Ovary (tissue), 9 donors: ENCODE results near the gene QSOX1. TPM values are rescaled to one million over a fixed set of nuclear protein-coding genes. Genes with fewer than 3 reads are reported as not detected.

Source experiments
- DNase-seq, 5 donors: peaks; one replicate each; pipeline ENCODE4 v3.0.0-alpha.2; 2019 to 2020
- H3K27ac ChIP-seq, 2 donors: fragments of 200-600 bp; one replicate each; pipeline versions ENCODE4 v1.5.1 to v1.8.0; 2019 to 2022
- H3K27me3 ChIP-seq: fragments of 200-600 bp; one replicate; pipeline ENCODE4 v1.8.0; 2022
- H3K36me3 ChIP-seq: fragments of 200-600 bp; sonication (generic); one replicate; pipeline ENCODE4 v1.5.1; 2019
- H3K4me1 ChIP-seq: one replicate; pipeline ENCODE4 v1.8.1; 2013; ENCODE audit warnings: mild to moderate bottlenecking, moderate library complexity; ENCODE audit not compliant: insufficient read depth
- H3K4me3 ChIP-seq: fragments of 200-600 bp; sonication (generic); one replicate; pipeline ENCODE4 v1.5.1; 2017
- H3K9me3 ChIP-seq, 2 donors: fragments of 200-600 bp in 1 of 2; sonication (generic) in 1 of 2; one replicate each; pipeline versions ENCODE4 v1.5.1 to v1.8.1; 2013 to 2019; ENCODE audit warnings: mild to moderate bottlenecking in 1 of 2, moderate library complexity in 1 of 2
- EP300 ChIP-seq: sonication (generic); formaldehyde crosslinking; IDR thresholded peaks from one replicate; pipeline ENCODE4 v1.6.1; 2017; ENCODE audit warnings: antibody characterized with exemption
- POLR2A ChIP-seq: fragments of 450-650 bp; IDR thresholded peaks from one replicate; pipeline ENCODE4 v1.6.1; 2017; ENCODE audit warnings: antibody characterized with exemption, mild to moderate bottlenecking, moderate library complexity
- WGBS, 3 donors: extraction: QIAGEN DNeasy Blood & Tissue Kit in 1 of 3; methylation state at CpG; one replicate each; pipeline versions ENCODE4 v1.1.5 to v1.1.7; 2013 to 2017; 5-methylcytosine and 5-hydroxymethylcytosine counted together
- intact Hi-C, 4 donors: fragments of 100-400 bp; cut with DNase I; formaldehyde crosslinking; loops; one replicate each; pipeline versions ENCODE4 v1.11.0 to v1.15.1; 2022 to 2023
- polyA plus RNA-seq, 2 donors: library from polyadenylated mRNA; stranded (reverse); fragments of 200-250 nt in 1 of 2; fragments of 350-450 nt in 1 of 2; fragmentation: Illumina TruSeq in 1 of 2; extraction: RNeasy Lipid Tissue Mini Kit (QIAGEN cat#74804) in 1 of 2; gene quantifications; one replicate each; pipeline ENCODE4 v1.2.3, GENCODE V29; 2013 to 2014
- total RNA-seq, 7 donors: library from RNA; depleted of rRNA in 2 of 7; stranded (reverse); fragments of >200 nt in 2 of 7; fragmentation: NEBNext Ultra II Directional in 3 of 7; extraction: Animal tissue kit (Norgen Biotek cat#: 25700) in 3 of 7; gene quantifications; one replicate each; pipeline versions ENCODE4 v1.1.0 to v1.2.4, GENCODE V29; 2016 to 2023
- TF ChIP-seq, protein P1 (sequence below), 3 donors: fragments of 450-650 bp in 2 of 3; fragments of 200-600 bp in 1 of 3; IDR thresholded peaks; one replicate each; pipeline versions ENCODE4 v1.5.1 to v1.8.0; 2016 to 2022; ENCODE audit warnings: antibody characterized with exemption in 3 of 3, mild to moderate bottlenecking in 1 of 3
- donor health status: DM: no; HTN: no; CAD: no; lungs with moderate emphysema.
- donor health status: DM: no; HTN: no; CAD: no.
- donor health status: Bipolar disorder and iron deficiency.
- donor health status: DM: yes; HTN: yes; CAD: no.
- donor health status: DM: no; HTN: no; CAD: no.
- donor health status: DM: yes; HTN: yes; CAD: no.

Gene QSOX1
- total and polyA plus RNA-seq, 9 donors = 57.8 to 475 (median 155) TPM

DNA sequence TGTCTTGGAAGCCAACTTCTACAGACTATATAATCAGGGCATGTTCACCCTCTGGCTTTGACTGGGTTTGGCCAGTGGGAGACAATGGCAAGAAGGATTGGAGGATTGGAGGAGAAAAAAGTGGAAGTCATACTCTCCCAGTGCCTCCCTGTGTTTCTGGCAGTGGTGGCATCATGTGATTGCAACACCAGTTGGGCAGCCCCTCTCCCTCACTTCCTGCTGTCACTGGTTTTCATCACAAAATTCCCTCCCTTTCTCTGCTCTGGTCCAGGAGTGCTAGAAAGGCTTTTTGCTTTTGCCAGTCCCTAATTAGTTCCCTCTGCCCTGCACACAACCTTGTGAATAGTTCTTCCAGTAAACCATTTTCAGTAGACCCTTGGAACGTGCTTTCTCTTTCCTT lies 3.7 kb upstream of the QSOX1 start:
- no peak for DNase-seq
- TF ChIP-seq EP300 (no peak), POLR2A (no peak)
- TF ChIP-seq, protein P1, sequence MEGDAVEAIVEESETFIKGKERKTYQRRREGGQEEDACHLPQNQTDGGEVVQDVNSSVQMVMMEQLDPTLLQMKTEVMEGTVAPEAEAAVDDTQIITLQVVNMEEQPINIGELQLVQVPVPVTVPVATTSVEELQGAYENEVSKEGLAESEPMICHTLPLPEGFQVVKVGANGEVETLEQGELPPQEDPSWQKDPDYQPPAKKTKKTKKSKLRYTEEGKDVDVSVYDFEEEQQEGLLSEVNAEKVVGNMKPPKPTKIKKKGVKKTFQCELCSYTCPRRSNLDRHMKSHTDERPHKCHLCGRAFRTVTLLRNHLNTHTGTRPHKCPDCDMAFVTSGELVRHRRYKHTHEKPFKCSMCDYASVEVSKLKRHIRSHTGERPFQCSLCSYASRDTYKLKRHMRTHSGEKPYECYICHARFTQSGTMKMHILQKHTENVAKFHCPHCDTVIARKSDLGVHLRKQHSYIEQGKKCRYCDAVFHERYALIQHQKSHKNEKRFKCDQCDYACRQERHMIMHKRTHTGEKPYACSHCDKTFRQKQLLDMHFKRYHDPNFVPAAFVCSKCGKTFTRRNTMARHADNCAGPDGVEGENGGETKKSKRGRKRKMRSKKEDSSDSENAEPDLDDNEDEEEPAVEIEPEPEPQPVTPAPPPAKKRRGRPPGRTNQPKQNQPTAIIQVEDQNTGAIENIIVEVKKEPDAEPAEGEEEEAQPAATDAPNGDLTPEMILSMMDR (IDR thresholded peaks at IDR 0.05) = no peak
- WGBS, 3 donors = 2 to 28% (median 9%) methylated on average over 1 of the region's 1 CpG
- intact Hi-C loops = loop anchor here in 1 of 4 donors (5.0 kb wide), 1 partner anchor 269 kb away; the partner anchor contains the start of gene TOR1AIP1
- Histone ChIP-seq H3K27ac (no peak overlapping the region), H3K36me3 (no peaks in the 10 kb centered on the region), H3K4me1 (peaks cover 3% of the 10 kb centered on the region), H3K4me3 (no peak overlapping the region), H3K27me3 (no peaks in the 10 kb centered on the region), H3K9me3 (no peaks in the 10 kb centered on the region)

DNA sequence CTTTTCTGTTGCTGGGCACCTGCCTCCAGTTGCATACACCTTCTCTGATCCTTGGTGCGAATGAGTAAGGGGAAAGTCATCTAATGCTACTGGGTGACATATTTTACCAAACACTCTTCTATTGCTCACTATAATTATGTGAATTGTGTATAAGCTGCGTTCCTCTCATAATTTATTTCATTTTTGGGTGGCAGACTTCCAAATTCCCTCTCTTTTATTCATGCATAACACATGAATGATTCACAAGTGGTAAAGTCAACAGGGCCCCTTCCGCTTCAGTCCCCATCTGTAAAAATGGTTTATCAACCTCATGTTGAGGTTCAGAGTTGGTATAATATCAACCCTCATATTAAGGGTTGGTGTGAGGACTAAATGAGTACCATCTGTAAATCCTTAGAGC lies 3.2 kb upstream of the QSOX1 start:
- no peak overlapping the region for H3K27ac ChIP-seq

DNA sequence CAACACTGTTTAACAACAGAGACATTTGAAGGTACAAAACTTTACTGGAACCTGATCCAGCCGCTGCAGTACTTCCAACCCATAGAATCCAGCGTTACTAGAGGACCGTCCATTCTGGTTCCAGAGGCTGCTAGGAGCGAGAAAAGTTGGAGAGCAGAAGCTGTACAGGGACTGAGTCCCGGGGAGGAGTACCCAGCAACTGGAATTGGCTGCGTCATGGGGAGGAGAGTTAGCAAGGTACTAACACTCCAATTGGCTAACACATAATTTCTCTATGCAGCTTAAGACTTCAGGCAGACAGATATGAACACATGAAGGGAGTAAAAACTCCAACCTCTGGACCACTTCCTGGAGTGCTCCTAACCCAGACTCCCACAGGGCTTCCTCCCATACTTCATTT lies 2.1 kb upstream of the QSOX1 start:
- DNase-seq = no peak
- TF ChIP-seq, protein P1 (IDR thresholded peaks at IDR 0.05) = no peak
- no peak for TF ChIP-seq EP300
- no peak for TF ChIP-seq POLR2A
- intact Hi-C loops = loop anchor here in 1 of 4 donors (5.0 kb wide), 1 partner anchor 270 kb away; the partner anchor contains the start of gene TOR1AIP1
- no peaks in the 10 kb centered on the region for H3K36me3 ChIP-seq
- 79 to 94% (median 86%) methylated on average over 6 of the region's 6 CpGs for WGBS, 3 donors
- peaks cover 14% of the 10 kb centered on the region for H3K4me1 ChIP-seq
- H3K4me3 ChIP-seq = no peak overlapping the region
- no peak overlapping the region for H3K27ac ChIP-seq
- no peaks in the 10 kb centered on the region for H3K27me3 ChIP-seq
- H3K9me3 ChIP-seq = no peaks in the 10 kb centered on the region

More for the DNA sequence above, 3.2 kb upstream of the QSOX1 start:
- Histone ChIP-seq H3K36me3 (no peaks in the 10 kb centered on the region), H3K4me3 (no peak overlapping the region), H3K9me3 (no peaks in the 10 kb centered on the region), H3K4me1 (peaks cover 6% of the 10 kb centered on the region), H3K27me3 (no peaks in the 10 kb centered on the region)
- TF ChIP-seq POLR2A = no peak
- TF ChIP-seq, protein P1 (IDR thresholded peaks at IDR 0.05) = no peak
- TF ChIP-seq EP300 = no peak
- no peak for DNase-seq
- WGBS, 3 donors = 61 to 67% (median 61%) methylated on average over 3 of the region's 3 CpGs
- intact Hi-C loops = loop anchor here in 1 of 4 donors (5.0 kb wide), 1 partner anchor 269 kb away; the partner anchor contains the start of gene TOR1AIP1

DNA sequence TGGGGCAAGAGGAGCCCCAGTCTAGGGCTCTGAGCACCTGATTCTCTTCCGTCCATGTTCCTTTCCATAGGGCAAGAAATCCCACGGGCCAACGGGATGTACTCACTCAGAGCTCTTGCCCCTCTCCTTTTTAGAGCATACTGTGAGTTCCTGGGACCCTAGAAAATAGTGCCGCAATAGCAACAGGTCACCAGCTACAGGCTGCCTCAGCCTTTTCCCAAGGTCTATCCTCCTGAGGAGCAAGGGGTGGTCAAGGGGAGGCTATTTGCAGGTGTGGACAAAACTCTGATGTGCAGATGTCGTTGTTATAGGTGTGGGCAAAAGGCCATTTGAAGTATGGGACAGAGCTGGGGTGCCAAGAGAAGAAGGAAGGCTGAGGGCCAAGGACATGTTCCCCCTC lies 1.6 kb upstream of the QSOX1 start:
- 86 to 88% (median 87%) methylated on average over 5 of the region's 5 CpGs for WGBS, 3 donors
- Histone ChIP-seq H3K9me3 (no peaks in the 10 kb centered on the region), H3K27me3 (no peaks in the 10 kb centered on the region), H3K4me3 (no peak overlapping the region), H3K36me3 (no peaks in the 10 kb centered on the region), H3K27ac (no peak overlapping the region), H3K4me1 (peaks cover 14% of the 10 kb centered on the region)
- no peak for DNase-seq
- intact Hi-C loops = loop anchor here in 1 of 4 donors (5.0 kb wide), 1 partner anchor 271 kb away; the partner anchor contains the start of gene TOR1AIP1
- TF ChIP-seq, protein P1 (IDR thresholded peaks at IDR 0.05) = no peak
- TF ChIP-seq EP300 (no peak), POLR2A (no peak)
